Esophagus muscularis mucosa (tissue), 4 donors: ENCODE results near the gene SPTBN4. TPM values are rescaled to one million over a fixed set of nuclear protein-coding genes. Genes with fewer than 3 reads are reported as not detected.

Experiments used
- DNase-seq: peaks from one replicate; pipeline ENCODE4 v3.0.0-alpha.2; 2017; ENCODE audit errors: extremely low spot score
- H3K27ac ChIP-seq, 4 donors: fragments of 200-600 bp; sonication (generic); replicated peaks in 1 of 4; 1 replicate in 3 of 4; 2 replicates in 1 of 4; pipeline ENCODE4 v1.5.1; 2016 to 2019; ENCODE audit warnings: mild to moderate bottlenecking in 1 of 4
- H3K27me3 ChIP-seq, 4 donors: fragments of 200-600 bp; sonication (generic); one replicate each; pipeline versions ENCODE4 v1.5.1 to v1.6.0; 2016 to 2019
- H3K36me3 ChIP-seq, 4 donors: fragments of 200-600 bp; sonication (generic); one replicate each; pipeline ENCODE4 v1.5.1; 2016 to 2019
- H3K4me1 ChIP-seq, 4 donors: fragments of 200-600 bp; sonication (generic); one replicate each; pipeline ENCODE4 v1.5.1; 2016 to 2019
- H3K4me3 ChIP-seq, 4 donors: fragments of 200-600 bp; sonication (generic); 1 replicate in 2 of 4; 2 replicates in 2 of 4; pipeline ENCODE4 v1.5.1; 2016 to 2019; ENCODE audit warnings: mild to moderate bottlenecking in 4 of 4, moderate library complexity in 1 of 4
- H3K9me3 ChIP-seq, 4 donors: fragments of 200-600 bp; sonication (generic); 1 replicate in 3 of 4; 2 replicates in 1 of 4; pipeline ENCODE4 v1.5.1; 2016 to 2019
- EP300 ChIP-seq: sonication (generic); formaldehyde crosslinking; IDR thresholded peaks from one replicate; pipeline ENCODE4 v1.6.1; 2017; ENCODE audit warnings: antibody characterized with exemption
- POLR2A ChIP-seq: fragments of 450-650 bp; IDR thresholded peaks from one replicate; pipeline ENCODE4 v1.6.1; 2017; ENCODE audit warnings: antibody characterized with exemption, moderate library complexity, mild to moderate bottlenecking, low read depth
- POLR2AphosphoS5 ChIP-seq, 2 donors: sonication (generic); formaldehyde crosslinking; IDR thresholded peaks; one replicate each; pipeline ENCODE4 v1.6.1; 2017; ENCODE audit warnings: antibody characterized with exemption in 2 of 2
- WGBS: methylation state at CpG from one replicate; pipeline ENCODE4 v1.1.5; 2018; 5-methylcytosine and 5-hydroxymethylcytosine counted together
- intact Hi-C: fragments of 100-400 bp; cut with DNase I; formaldehyde crosslinking; loops from one replicate; pipeline ENCODE4 v1.15.1; 2023
- total RNA-seq, 4 donors: library from RNA; depleted of rRNA; stranded (reverse); fragments of >200 nt; gene quantifications; one replicate each; pipeline versions ENCODE4 v1.1.0 to v1.2.1, GENCODE V29; 2016
- TF ChIP-seq, protein P1 (sequence below), 3 experiments: fragments of 200-600 bp in 2 of 3; fragments of 450-650 bp in 1 of 3; sonication (generic) in 2 of 3; IDR thresholded peaks; one replicate each; pipeline ENCODE4 v1.5.1; 2017 to 2019; ENCODE audit warnings: antibody characterized with exemption in 3 of 3, mild to moderate bottlenecking in 2 of 3, moderate library complexity in 1 of 3

Gene SPTBN4
- total RNA-seq, 4 donors from 2014 or later = 2.1 to 6.4 (median 5.8) TPM

- intact Hi-C loops = no loop called here
- TF ChIP-seq EP300 (no peak), POLR2A (no peak), POLR2AphosphoS5 (IDR thresholded peaks at IDR 0.05) (no peak)
- TF ChIP-seq, protein P1, sequence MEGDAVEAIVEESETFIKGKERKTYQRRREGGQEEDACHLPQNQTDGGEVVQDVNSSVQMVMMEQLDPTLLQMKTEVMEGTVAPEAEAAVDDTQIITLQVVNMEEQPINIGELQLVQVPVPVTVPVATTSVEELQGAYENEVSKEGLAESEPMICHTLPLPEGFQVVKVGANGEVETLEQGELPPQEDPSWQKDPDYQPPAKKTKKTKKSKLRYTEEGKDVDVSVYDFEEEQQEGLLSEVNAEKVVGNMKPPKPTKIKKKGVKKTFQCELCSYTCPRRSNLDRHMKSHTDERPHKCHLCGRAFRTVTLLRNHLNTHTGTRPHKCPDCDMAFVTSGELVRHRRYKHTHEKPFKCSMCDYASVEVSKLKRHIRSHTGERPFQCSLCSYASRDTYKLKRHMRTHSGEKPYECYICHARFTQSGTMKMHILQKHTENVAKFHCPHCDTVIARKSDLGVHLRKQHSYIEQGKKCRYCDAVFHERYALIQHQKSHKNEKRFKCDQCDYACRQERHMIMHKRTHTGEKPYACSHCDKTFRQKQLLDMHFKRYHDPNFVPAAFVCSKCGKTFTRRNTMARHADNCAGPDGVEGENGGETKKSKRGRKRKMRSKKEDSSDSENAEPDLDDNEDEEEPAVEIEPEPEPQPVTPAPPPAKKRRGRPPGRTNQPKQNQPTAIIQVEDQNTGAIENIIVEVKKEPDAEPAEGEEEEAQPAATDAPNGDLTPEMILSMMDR (IDR thresholded peaks at IDR 0.05) = no peak
- no peak for DNase-seq
- H3K4me3 ChIP-seq = no peak overlapping the region
- H3K27me3 ChIP-seq = no peaks in the 10 kb centered on the region
- WGBS = 84% methylated on average over 5 of the region's 5 CpGs
- peaks cover 41 to 72% (median 56%) of the 10 kb centered on the region in 4 donors for H3K4me1 ChIP-seq
- H3K36me3 ChIP-seq = peaks cover 10 to 20% (median 13%) of the 10 kb centered on the region in 4 donors
- H3K9me3 ChIP-seq = no peaks in the 10 kb centered on the region
- H3K27ac ChIP-seq = peak overlapping the region in 2 of 4 donors; percentile 2 to 100
Measured at GRCh38 chr19:40419780-40420179, 47.0 kb upstream of the SPTBN4 start.

- Histone ChIP-seq H3K27me3 (no peaks in the 10 kb centered on the region), H3K9me3 (no peaks in the 10 kb centered on the region), H3K36me3 (peaks cover 10 to 20% (median 13%) of the 10 kb centered on the region in 4 donors), H3K4me3 (peak overlapping the region; percentile 63 to 77 (median 67)), H3K4me1 (peaks cover 41 to 68% (median 54%) of the 10 kb centered on the region in 4 donors), H3K27ac (peak overlapping the region; percentile 98 to 100 (median 100))
- DNase-seq = no peak
- WGBS = 54% methylated on average over 14 of the region's 14 CpGs
- no peak for TF ChIP-seq EP300
- TF ChIP-seq, protein P1 (IDR thresholded peaks at IDR 0.05) = no peak
- no peak for TF ChIP-seq POLR2A
- no peak for TF ChIP-seq POLR2AphosphoS5 (IDR thresholded peaks at IDR 0.05)
- intact Hi-C loops = no loop called here
Measured at GRCh38 chr19:40420451-40420765, 46.4 kb upstream of the SPTBN4 start.

- peak; percentile 97 for DNase-seq
- H3K36me3 ChIP-seq = peaks cover 10 to 20% (median 13%) of the 10 kb centered on the region in 4 donors
- H3K4me1 ChIP-seq = peaks cover 41 to 67% (median 54%) of the 10 kb centered on the region in 4 donors
- H3K27me3 ChIP-seq = no peaks in the 10 kb centered on the region
- intact Hi-C loops = loop anchor here (1.0 kb wide), 1 partner anchor 23 kb away; the partner anchor contains the start of gene SERTAD3
- TF ChIP-seq EP300 = no peak
- TF ChIP-seq POLR2A = peak; percentile 88
- TF ChIP-seq POLR2AphosphoS5 (IDR thresholded peaks at IDR 0.05) = peak; percentile 98 to 99
- TF ChIP-seq, protein P1 (IDR thresholded peaks at IDR 0.05) = peak; percentile 88 to 95 (median 91)
- H3K9me3 ChIP-seq = no peaks in the 10 kb centered on the region
- H3K4me3 ChIP-seq = peak overlapping the region; percentile 63 to 77 (median 67)
- 4% methylated on average over 26 of the region's 56 CpGs for WGBS
- H3K27ac ChIP-seq = peak overlapping the region; percentile 98 to 100 (median 100)
Measured at GRCh38 chr19:40420766-40421765, 45.7 kb upstream of the SPTBN4 start.

GRCh38 chr19:40421993-40422747 lies 44.6 kb upstream of the SPTBN4 start:
- no peak for DNase-seq
- H3K4me3 ChIP-seq = peak overlapping the region in 3 of 4 donors; percentile 63 to 77 (median 69)
- WGBS = 71% methylated on average over 15 of the region's 16 CpGs

More at GRCh38 chr19:40421993-40422747, 44.6 kb upstream of the SPTBN4 start:
- H3K4me1 ChIP-seq = peaks cover 41 to 62% (median 56%) of the 10 kb centered on the region in 4 donors
- peaks cover 10 to 20% (median 13%) of the 10 kb centered on the region in 4 donors for H3K36me3 ChIP-seq
- intact Hi-C loops = loop anchor here (1.0 kb wide), 1 partner anchor 22 kb away; the partner anchor contains the start of gene SERTAD3
- no peaks in the 10 kb centered on the region for H3K27me3 ChIP-seq
- H3K27ac ChIP-seq = peak overlapping the region; percentile 98 to 100 (median 100)
- H3K9me3 ChIP-seq = no peaks in the 10 kb centered on the region
- TF ChIP-seq POLR2AphosphoS5 (IDR thresholded peaks at IDR 0.05) (no peak), EP300 (no peak), POLR2A (no peak)
- TF ChIP-seq, protein P1 (IDR thresholded peaks at IDR 0.05) = no peak
